Measurements from ENCODE around the gene ENTPD6. TPM values are rescaled to one million over a fixed set of nuclear protein-coding genes. Genes with fewer than 3 reads are reported as not detected.
"Not testable (repeated sequence)": the region's sequence is repeated elsewhere in the genome, so short reads cannot be mapped to it uniquely, and the experiment has no call there.

Gene ENTPD6
- total RNA-seq, 1 donor from 2014 or later = 73.4 TPM

DNA sequence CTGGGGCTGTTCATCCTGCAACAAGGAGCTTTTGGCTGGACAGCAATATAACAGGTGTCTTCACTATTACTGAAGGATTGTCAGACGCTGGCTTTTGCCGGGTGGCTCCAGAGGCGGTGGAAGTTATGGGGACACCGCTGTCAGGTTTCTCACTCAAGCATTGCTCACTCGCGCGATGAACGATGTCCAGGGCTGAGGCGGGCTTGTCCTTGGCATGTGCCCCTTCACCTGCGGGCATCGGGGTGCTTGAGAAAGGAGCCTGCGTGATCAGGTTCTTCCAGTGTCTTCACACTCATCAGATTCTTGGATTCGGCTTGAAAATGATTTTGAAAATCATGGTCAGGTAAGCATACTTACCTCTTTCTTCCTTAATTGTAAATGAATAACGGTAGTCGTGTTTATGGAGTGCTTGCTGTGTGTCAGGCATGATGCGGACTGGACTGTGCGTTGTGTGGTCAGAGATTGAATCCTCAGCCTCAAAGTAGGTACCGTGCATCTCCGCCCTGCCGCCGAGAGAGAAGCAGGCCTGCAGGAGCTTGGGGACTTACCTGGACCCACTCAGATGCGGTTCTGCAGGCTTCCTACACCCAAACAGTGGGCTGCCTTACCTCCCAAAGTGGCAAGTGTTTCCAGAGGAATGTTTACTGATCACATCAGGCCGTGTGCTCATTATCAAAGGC is 34.1 kb downstream of the ENTPD6 start:
- no peaks in the 10 kb centered on the region for H3K36me3 Mint-ChIP-seq (ENCODE audit: low read depth)
- H3K4me1 Mint-ChIP-seq = peaks cover 20% of the 10 kb centered on the region
- no peaks in the 10 kb centered on the region for H3K9me3 Mint-ChIP-seq
- no peak overlapping the region for H3K4me3 Mint-ChIP-seq
- no peak for DNase-seq (ENCODE audit: low read depth, low spot score)
- no peaks in the 10 kb centered on the region for H3K27me3 Mint-ChIP-seq (ENCODE audit: low read depth)
- H3K27ac Mint-ChIP-seq (ENCODE audit: unreplicated experiment) = no peak overlapping the region
- TF ChIP-seq, protein P1, sequence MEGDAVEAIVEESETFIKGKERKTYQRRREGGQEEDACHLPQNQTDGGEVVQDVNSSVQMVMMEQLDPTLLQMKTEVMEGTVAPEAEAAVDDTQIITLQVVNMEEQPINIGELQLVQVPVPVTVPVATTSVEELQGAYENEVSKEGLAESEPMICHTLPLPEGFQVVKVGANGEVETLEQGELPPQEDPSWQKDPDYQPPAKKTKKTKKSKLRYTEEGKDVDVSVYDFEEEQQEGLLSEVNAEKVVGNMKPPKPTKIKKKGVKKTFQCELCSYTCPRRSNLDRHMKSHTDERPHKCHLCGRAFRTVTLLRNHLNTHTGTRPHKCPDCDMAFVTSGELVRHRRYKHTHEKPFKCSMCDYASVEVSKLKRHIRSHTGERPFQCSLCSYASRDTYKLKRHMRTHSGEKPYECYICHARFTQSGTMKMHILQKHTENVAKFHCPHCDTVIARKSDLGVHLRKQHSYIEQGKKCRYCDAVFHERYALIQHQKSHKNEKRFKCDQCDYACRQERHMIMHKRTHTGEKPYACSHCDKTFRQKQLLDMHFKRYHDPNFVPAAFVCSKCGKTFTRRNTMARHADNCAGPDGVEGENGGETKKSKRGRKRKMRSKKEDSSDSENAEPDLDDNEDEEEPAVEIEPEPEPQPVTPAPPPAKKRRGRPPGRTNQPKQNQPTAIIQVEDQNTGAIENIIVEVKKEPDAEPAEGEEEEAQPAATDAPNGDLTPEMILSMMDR (conservative IDR thresholded peaks at IDR 0.05) = no peak

DNA sequence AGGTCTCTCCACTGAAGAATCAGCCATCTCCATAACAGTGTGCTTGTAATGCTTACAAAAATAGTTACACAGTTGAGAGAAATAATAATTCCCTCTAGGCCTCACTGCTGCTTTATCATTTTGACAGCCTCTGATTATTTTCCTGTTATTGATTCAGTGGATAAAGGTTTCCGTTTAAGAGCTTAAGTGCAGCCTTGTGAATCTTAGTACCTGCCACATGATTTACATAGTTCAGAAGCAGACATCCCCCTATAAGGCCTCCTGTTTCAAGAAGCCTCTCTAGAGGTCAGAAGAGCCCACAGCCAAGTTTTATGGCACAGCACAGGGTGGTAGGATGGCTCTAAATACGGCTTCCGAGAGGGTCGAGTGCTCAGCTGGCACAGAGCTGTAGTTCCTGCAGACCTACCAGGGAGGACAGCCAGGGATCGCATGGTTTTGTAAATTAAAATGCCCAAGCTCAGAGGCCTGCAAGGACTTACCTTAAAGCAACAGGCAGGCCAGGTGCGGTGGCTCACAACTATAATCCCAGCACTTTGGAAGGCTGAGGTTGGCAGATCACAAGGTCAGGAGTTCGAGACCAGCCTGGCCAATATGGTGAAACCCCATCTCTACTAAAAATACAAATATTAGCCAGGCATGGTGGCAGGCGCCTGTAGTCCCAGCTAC is 34.8 kb downstream of the ENTPD6 start:
- Mint-ChIP-seq H3K4me3 (no peak overlapping the region), H3K27ac (ENCODE audit: unreplicated experiment) (no peak overlapping the region), H3K9me3 (no peaks in the 10 kb centered on the region), H3K27me3 (ENCODE audit: low read depth) (no peaks in the 10 kb centered on the region), H3K36me3 (ENCODE audit: low read depth) (no peaks in the 10 kb centered on the region), H3K4me1 (peaks cover 24% of the 10 kb centered on the region)
- TF ChIP-seq, protein P1 (conservative IDR thresholded peaks at IDR 0.05) = no peak
- no peak for DNase-seq (ENCODE audit: low read depth, low spot score)

DNA sequence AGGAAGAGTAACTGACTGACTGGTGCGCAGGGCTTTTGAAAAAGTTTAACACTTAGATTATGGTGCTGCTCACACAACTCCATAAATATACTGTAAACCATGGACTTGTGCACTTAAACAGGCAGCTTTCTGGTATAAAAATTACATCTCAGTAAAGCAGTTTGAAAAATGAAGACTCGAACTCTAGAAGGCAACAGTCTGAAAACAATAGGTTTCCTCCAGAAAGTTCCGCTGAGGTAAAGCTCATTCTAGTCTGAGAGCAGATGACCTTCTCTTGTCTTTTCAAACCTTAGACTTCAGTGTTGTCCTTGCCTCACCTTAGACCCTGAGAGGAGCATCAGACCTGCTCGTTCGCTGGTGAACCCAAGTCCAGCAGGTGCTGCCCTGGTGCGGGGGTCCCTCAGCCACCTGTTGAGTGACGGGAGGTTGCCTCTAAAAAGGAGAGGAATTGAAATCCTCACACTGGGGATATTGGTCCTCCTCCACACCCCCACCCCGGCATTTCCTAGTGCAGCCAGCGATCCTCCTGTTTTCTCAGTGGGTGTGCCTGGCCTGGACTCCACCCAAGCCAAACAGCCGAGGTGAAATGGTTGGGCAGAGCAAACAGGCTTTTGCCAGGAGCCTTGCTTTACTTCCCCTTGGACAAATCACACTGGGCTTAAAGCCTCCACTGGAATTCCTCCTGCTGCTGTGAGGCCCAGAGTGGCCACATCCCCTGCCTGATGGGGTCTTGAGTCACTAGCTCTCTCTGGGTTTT is 37.7 kb downstream of the ENTPD6 start:
- H3K36me3 Mint-ChIP-seq (ENCODE audit: low read depth) = no peaks in the 10 kb centered on the region
- no peak for DNase-seq (ENCODE audit: low read depth, low spot score)
- TF ChIP-seq, protein P1 (conservative IDR thresholded peaks at IDR 0.05) = no peak
- no peak overlapping the region for H3K27ac Mint-ChIP-seq (ENCODE audit: unreplicated experiment)
- H3K4me3 Mint-ChIP-seq = no peak overlapping the region
- peaks cover 23% of the 10 kb centered on the region for H3K4me1 Mint-ChIP-seq
- no peaks in the 10 kb centered on the region for H3K9me3 Mint-ChIP-seq
- no peaks in the 10 kb centered on the region for H3K27me3 Mint-ChIP-seq (ENCODE audit: low read depth)

DNA sequence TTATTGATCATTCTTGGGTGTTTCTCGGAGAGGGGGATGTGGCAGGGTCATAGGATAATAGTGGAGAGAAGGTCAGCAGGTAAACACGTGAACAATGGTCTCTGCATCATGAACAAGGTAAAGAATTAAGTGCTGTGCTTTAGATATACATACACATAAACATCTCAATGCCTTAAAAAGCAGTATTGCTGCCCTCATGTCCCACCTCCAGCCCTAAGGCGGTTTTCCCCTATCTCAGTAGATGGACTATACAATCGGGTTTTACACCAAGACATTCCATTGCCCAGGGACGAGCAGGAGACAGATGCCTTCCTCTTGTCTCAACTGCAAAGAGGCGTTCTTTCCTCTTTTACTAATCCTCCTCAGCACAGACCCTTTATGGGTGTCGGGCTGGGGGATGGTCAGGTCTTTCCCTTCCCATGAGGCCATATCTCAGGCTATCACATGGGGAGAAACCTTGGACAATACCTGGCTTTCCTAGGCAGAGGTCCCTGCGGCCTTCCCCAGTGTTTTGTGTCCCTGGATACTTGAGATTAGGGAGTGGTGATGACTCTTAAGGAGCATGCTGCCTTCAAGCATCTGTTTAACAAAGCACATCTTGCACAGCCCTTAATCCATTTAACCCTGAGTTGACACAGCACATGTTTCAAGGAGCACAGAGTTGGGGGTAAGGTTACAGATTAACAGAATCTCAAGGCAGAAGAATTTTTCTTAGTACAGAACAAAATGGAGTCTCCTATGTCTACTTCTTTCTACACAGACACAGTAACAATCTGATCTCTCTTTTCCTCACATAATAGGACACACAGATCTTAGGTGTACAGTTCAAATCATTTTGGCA is 38.7 kb downstream of the ENTPD6 start:
- peaks cover 26% of the 10 kb centered on the region for H3K4me1 Mint-ChIP-seq
- H3K27ac Mint-ChIP-seq (ENCODE audit: unreplicated experiment); DNase-seq (ENCODE audit: low read depth, low spot score); H3K27me3 Mint-ChIP-seq (ENCODE audit: low read depth); H3K4me3 Mint-ChIP-seq; H3K36me3 Mint-ChIP-seq (ENCODE audit: low read depth); H3K9me3 Mint-ChIP-seq: not testable (repeated sequence)

DNA sequence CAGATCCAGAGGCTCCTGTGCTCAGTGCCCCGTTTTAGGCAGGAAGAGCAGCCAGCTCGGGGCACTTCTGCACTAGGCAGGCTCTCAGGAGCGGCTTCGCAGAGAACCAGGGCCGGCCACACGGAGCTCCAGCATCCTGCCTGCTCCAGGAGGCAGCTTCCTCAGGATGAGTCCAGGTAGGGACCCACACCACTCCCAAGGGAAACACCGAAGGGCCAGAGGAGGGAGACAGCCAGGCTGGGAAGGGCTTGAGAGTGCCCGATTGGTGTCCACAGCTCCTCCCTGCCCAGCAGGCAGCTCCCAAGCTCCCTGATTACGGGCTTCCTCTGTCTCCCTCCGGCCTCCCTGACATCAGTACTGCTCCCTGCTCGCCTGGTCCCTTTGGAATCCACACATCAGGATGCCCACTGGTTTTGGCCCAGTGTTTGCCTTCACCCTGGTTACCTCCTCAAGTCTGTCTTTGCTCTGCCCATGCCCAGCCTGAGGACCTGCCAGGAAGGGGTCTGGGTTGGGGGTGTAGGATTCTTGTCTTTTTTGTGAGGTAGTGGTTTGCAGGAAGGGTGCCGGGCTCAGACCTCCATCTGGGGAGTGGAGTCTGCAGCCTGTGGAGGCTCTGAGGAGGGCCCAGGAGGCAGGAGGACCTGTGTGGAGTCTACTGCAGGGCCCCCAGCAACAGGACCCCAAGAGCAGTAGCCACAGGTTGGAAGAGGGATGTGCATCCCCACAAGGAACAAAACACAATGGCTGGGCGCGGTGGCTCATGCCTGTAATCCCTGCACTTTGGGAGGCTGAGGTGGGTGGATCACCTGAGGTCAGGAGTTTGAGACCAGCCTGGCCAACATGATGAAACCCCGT is 41.2 kb downstream of the ENTPD6 start:
- Mint-ChIP-seq H3K9me3 (no peaks in the 10 kb centered on the region), H3K4me1 (peaks cover 35% of the 10 kb centered on the region), H3K27ac (ENCODE audit: unreplicated experiment) (no peak overlapping the region), H3K27me3 (ENCODE audit: low read depth) (no peaks in the 10 kb centered on the region), H3K36me3 (ENCODE audit: low read depth) (no peaks in the 10 kb centered on the region), H3K4me3 (no peak overlapping the region)
- TF ChIP-seq, protein P1 (conservative IDR thresholded peaks at IDR 0.05) = no peak
- DNase-seq (ENCODE audit: low read depth, low spot score) = no peak
